ENCODE measurements around the gene AFF4.
"Not testable (repeated sequence)": the region's sequence is repeated elsewhere in the genome, so short reads cannot be mapped to it uniquely, and the experiment has no call there.

Gene AFF4, protein sequence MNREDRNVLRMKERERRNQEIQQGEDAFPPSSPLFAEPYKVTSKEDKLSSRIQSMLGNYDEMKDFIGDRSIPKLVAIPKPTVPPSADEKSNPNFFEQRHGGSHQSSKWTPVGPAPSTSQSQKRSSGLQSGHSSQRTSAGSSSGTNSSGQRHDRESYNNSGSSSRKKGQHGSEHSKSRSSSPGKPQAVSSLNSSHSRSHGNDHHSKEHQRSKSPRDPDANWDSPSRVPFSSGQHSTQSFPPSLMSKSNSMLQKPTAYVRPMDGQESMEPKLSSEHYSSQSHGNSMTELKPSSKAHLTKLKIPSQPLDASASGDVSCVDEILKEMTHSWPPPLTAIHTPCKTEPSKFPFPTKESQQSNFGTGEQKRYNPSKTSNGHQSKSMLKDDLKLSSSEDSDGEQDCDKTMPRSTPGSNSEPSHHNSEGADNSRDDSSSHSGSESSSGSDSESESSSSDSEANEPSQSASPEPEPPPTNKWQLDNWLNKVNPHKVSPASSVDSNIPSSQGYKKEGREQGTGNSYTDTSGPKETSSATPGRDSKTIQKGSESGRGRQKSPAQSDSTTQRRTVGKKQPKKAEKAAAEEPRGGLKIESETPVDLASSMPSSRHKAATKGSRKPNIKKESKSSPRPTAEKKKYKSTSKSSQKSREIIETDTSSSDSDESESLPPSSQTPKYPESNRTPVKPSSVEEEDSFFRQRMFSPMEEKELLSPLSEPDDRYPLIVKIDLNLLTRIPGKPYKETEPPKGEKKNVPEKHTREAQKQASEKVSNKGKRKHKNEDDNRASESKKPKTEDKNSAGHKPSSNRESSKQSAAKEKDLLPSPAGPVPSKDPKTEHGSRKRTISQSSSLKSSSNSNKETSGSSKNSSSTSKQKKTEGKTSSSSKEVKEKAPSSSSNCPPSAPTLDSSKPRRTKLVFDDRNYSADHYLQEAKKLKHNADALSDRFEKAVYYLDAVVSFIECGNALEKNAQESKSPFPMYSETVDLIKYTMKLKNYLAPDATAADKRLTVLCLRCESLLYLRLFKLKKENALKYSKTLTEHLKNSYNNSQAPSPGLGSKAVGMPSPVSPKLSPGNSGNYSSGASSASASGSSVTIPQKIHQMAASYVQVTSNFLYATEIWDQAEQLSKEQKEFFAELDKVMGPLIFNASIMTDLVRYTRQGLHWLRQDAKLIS

GRCh38 chr5:132963171-132964104, at the start of gene AFF4:
Gene AFF4 (minus strand): TSS chr5:132963634. CDS start chr5:132937189, 26,445 bp downstream.
- no peak for TF ChIP-seq CTCF (conservative IDR thresholded peaks at IDR 0.05)
- H3K27ac ChIP-seq, result peak within 1 kb of the TSS; percentile 96

- not testable (repeated sequence) for H3K27ac ChIP-seq
These were observed 45.0 kb upstream of the AFF4 start for GRCh38 chr5:133008455-133008854.

DNA sequence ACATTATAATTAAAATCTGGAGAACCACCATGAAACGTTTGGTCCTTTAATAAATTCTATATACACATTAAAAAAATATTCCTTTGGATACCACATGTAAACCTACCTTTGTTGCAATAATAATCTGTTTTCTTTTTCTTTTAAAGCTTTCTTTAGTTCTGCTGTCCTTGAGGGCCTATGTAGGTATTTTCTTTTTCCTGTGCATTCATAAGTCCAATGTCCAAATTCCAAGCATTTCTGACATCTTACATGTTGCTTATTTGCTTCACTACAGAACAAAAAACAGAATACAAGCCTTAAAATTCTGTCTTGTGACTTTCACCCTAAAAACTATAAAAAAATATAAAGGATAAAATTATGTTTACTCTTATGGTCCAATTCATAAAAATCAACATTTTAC, 43.2 kb upstream of the AFF4 start:
- TF ChIP-seq CTCF (conservative IDR thresholded peaks at IDR 0.05), result no peak
- H3K27ac ChIP-seq, result no peak overlapping the region

DNA sequence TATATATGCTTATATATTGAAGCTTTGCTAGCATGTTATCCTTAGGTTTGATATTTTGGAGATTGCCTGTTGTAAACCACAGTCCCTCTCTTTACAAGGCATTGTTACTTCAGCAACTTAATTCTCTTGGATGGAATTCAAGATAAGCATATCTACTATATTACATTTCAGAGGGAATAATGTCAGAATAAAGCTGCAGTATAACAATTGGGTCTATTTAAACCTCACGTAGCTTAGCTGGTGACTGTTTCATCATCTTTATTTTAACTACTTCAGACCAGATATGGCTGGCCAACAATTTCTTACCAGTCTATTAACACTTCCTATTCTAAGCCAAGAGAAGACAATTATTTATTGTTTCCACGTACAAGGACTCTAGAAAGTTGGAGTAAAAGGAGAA, 35.8 kb upstream of the AFF4 start:
- no peak for TF ChIP-seq CTCF (conservative IDR thresholded peaks at IDR 0.05)
- H3K27ac ChIP-seq, result no peak overlapping the region

- no peak for TF ChIP-seq CTCF (conservative IDR thresholded peaks at IDR 0.05)
- no peak overlapping the region; the same call in 1 of the 2 replicates for H3K27ac ChIP-seq
These were observed 35.1 kb upstream of the AFF4 start for GRCh38 chr5:132998556-132998955.

GRCh38 chr5:132996307-132996706, 32.9 kb upstream of the AFF4 start:
- no peak for TF ChIP-seq CTCF (conservative IDR thresholded peaks at IDR 0.05)
- H3K27ac ChIP-seq, result peak overlapping the region; percentile 64
